ENCODE measurements around the gene TRABD2B. TPM values are rescaled to one million over a fixed set of nuclear protein-coding genes. Genes with fewer than 3 reads are reported as not detected.

The TRABD2B gene
- total RNA-seq, 2 donors from 2014 or later, result 3.8 to 10.7 TPM

DNA sequence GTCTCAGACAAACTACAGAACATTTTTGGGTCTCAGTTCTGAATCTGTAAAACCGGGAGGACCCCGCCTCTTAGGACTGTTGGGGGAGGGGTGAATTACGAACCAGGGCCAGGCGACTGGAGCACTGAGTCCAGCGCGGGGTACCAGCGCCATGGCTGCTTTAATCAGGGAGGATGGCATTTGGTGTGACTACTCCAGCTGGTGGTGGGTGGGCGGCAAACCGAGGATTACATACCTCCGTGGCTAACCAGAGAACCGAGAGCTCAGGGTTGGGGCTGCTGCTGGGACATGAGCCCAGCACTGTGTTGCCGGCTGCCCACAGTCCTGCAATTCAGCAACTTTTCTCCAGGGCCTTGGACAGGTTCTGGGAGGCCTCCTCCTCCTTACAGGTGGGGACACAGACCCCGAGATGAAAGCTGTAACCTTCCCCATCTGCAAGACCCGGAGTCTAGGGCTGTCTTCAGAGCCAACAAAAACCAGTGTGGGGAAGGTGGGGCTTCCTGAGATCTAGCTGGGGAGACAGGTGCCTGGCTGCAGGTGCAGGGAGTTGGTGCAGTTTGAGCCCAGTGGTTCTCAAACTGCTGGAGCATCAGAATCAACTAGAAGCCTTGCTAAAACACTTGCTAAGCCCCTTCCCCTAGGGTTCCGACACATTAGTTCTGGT is 285.9 kb downstream of the TRABD2B start:
- H3K27ac ChIP-seq, result no peak overlapping the region
- peaks cover under 1% of the 10 kb centered on the region for H3K27me3 ChIP-seq (replicated peaks; ENCODE audit: insufficient read depth)
- H3K9me3 ChIP-seq, result no peaks in the 10 kb centered on the region
- H3K4me1 ChIP-seq (ENCODE audit: control insufficient read depth in 1 of 2, low read depth in 2 of 2), result peaks cover 11 to 25% of the 10 kb centered on the region in 2 donors
- H3K36me3 ChIP-seq, result no peaks in the 10 kb centered on the region
- ATAC-seq (ENCODE audit: insufficient number of reproducible peaks, low FRiP score, low read depth) (no peak), DNase-seq (ENCODE audit: low spot score) (no peak)
- TF ChIP-seq CTCF (IDR thresholded peaks at IDR 0.05), result no peak
- H3K4me3 ChIP-seq, result no peak overlapping the region

Other genes with a start within 250 kb of the TRABD2B start
- gene SLC5A9, start 225.3 kb upstream of the TRABD2B start, total RNA-seq, result not detected